Measurements from ENCODE around the gene IRAG1.

The IRAG1 gene, protein sequence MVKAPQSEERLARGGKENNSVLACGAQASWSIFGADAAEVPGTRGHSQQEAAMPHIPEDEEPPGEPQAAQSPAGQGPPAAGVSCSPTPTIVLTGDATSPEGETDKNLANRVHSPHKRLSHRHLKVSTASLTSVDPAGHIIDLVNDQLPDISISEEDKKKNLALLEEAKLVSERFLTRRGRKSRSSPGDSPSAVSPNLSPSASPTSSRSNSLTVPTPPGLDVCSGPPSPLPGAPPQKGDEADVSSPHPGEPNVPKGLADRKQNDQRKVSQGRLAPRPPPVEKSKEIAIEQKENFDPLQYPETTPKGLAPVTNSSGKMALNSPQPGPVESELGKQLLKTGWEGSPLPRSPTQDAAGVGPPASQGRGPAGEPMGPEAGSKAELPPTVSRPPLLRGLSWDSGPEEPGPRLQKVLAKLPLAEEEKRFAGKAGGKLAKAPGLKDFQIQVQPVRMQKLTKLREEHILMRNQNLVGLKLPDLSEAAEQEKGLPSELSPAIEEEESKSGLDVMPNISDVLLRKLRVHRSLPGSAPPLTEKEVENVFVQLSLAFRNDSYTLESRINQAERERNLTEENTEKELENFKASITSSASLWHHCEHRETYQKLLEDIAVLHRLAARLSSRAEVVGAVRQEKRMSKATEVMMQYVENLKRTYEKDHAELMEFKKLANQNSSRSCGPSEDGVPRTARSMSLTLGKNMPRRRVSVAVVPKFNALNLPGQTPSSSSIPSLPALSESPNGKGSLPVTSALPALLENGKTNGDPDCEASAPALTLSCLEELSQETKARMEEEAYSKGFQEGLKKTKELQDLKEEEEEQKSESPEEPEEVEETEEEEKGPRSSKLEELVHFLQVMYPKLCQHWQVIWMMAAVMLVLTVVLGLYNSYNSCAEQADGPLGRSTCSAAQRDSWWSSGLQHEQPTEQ
- total RNA-seq, result 0 to 0.19 (median 0.09) reads per million in 3 donors

GRCh38 chr11:10693509-10694081 is at the start of gene IRAG1:
Gene IRAG1 (minus strand): TSS chr11:10693755. CDS start chr11:10693602, 153 bp downstream.
- Histone ChIP-seq H3K27ac (ENCODE audit: insufficient read depth, low read length, poor library complexity, severe bottlenecking) (no peak within 1 kb of the TSS), H3K4me3 (ENCODE audit: insufficient read depth, low read depth, low read length, poor library complexity, severe bottlenecking) (no peak within 1 kb of the TSS), H3K9me3 (ENCODE audit: control insufficient read depth, low read length) (no peaks in the 10 kb centered on the region)

DNA sequence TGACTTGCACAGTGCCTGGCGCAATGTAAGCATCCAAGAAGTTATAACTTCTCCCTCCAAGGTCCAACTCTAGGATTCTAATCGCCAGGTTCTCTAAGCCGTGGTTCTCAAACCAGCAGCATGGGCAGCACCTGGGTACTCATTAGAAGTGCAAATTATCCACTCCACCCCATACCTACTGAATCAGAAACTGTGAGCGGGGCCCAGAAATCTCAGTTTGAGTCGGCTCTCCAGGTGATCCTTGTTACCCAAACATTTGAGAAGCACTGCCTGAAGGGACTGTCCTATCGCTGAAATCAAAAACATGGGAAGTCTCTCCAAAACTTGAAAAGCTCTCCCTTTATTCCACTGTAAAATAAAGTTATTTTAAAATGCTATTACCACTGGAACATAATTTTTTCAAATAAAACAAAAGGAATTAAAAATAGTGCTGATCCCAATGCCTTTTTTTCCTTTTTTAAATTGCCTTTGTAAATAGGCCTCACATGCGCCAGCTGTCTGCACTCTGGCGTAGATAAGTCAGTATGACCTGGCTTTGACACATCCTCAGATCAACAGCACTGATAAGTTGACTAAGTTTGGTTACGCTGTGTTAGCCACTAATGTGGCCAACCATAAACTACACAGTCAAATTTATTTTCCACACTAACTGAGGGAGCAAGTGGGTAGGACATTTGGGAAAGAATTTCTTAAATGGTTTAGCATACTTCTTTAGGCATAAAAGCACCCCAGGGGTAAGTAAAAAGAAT is 49.1 kb upstream of the IRAG1 start:
- DNase-seq, result peak; percentile 13 to 46 (median 18)
- H3K4me3 ChIP-seq (ENCODE audit: insufficient read depth, low read depth, low read length, poor library complexity, severe bottlenecking), result peak overlapping the region; percentile 37
- no peaks in the 10 kb centered on the region for H3K27me3 ChIP-seq (replicated peaks; ENCODE audit: control insufficient read depth, insufficient read depth, low read length, poor library complexity, severe bottlenecking)
- peaks cover 21% of the 10 kb centered on the region for H3K4me1 ChIP-seq (ENCODE audit: control insufficient read depth, insufficient read depth, low read length, poor library complexity, severe bottlenecking)
- H3K27ac ChIP-seq (ENCODE audit: insufficient read depth, low read length, poor library complexity, severe bottlenecking), result peak overlapping the region; percentile 2
- H3K36me3 ChIP-seq (ENCODE audit: control insufficient read depth, insufficient read depth, low read length), result no peaks in the 10 kb centered on the region
- no peaks in the 10 kb centered on the region for H3K9me3 ChIP-seq (ENCODE audit: control insufficient read depth, low read length)

More at GRCh38 chr11:10693509-10694081, at the start of gene IRAG1:
- DNase-seq, result no peak
- H3K27me3 ChIP-seq (replicated peaks; ENCODE audit: control insufficient read depth, insufficient read depth, low read length, poor library complexity, severe bottlenecking), result no peaks in the 10 kb centered on the region
- H3K4me1 ChIP-seq (ENCODE audit: control insufficient read depth, insufficient read depth, low read length, poor library complexity, severe bottlenecking), result no peaks in the 10 kb centered on the region
- H3K36me3 ChIP-seq (ENCODE audit: control insufficient read depth, insufficient read depth, low read length), result no peaks in the 10 kb centered on the region

GRCh38 chr11:10735481-10736475 is 42.2 kb upstream of the IRAG1 start:
- Histone ChIP-seq H3K27me3 (replicated peaks; ENCODE audit: control insufficient read depth, insufficient read depth, low read length, poor library complexity, severe bottlenecking) (no peaks in the 10 kb centered on the region), H3K36me3 (ENCODE audit: control insufficient read depth, insufficient read depth, low read length) (no peaks in the 10 kb centered on the region), H3K27ac (ENCODE audit: insufficient read depth, low read length, poor library complexity, severe bottlenecking) (no peak overlapping the region), H3K4me3 (ENCODE audit: insufficient read depth, low read depth, low read length, poor library complexity, severe bottlenecking) (peak overlapping the region; percentile 23), H3K9me3 (ENCODE audit: control insufficient read depth, low read length) (no peaks in the 10 kb centered on the region), H3K4me1 (ENCODE audit: control insufficient read depth, insufficient read depth, low read length, poor library complexity, severe bottlenecking) (peaks cover 8% of the 10 kb centered on the region)
- peak; percentile 68 to 77 (median 70) for DNase-seq

DNA sequence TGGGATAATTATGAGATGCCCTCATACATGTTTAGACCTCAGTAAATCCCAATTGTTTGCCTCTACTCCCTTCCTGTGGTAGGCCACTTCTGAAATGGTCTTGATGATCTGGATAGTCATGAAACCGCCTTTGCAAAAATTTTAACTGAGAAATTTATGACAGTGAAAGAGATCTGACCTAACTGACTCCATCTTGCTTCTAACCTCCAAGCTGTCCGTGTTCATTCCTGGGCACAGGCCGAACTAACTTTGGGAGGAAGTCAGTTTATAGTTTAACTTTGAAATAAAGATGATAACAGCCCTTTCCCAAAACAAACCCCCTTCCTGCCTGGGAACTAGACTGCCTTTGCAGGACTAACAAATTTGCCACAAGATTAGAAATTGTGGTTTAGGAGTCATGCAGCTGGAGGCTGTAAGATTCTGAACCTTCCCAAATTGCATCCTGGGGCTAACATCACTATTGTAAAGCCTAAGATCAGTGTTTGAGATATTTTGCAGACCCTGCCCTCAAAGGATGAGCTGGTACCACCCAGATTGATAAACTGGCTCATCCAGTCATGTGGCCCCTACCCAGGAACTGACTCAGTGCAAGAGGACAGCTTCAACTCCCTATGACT is 37.6 kb upstream of the IRAG1 start:
- H3K27ac ChIP-seq (ENCODE audit: insufficient read depth, low read length, poor library complexity, severe bottlenecking), result no peak overlapping the region
- H3K9me3 ChIP-seq (ENCODE audit: control insufficient read depth, low read length), result no peaks in the 10 kb centered on the region
- H3K4me3 ChIP-seq (ENCODE audit: insufficient read depth, low read depth, low read length, poor library complexity, severe bottlenecking), result no peak overlapping the region
- H3K27me3 ChIP-seq (replicated peaks; ENCODE audit: control insufficient read depth, insufficient read depth, low read length, poor library complexity, severe bottlenecking), result no peaks in the 10 kb centered on the region
- H3K36me3 ChIP-seq (ENCODE audit: control insufficient read depth, insufficient read depth, low read length), result no peaks in the 10 kb centered on the region
- DNase-seq, result no peak
- peaks cover 8% of the 10 kb centered on the region for H3K4me1 ChIP-seq (ENCODE audit: control insufficient read depth, insufficient read depth, low read length, poor library complexity, severe bottlenecking)

DNA sequence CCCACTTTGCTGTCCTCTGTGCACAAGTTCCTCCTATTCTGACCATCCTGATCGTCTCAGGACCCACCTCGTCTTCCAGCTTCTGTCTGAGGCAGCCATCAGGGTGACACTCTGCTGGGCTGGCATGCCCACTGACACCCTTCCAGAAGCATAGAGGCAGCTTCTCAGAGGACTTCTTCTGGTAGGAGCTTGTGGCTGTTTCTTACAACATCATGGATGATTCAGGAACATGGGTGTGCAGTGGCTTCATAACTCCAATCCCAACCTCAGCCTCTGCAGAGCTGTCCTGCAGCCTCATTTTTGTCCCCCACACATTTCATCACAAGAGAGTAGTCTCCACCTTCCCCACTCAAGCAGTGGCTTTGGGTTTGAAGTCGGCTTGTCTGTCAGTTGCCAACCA is 36.6 kb upstream of the IRAG1 start:
- no peaks in the 10 kb centered on the region for H3K9me3 ChIP-seq (ENCODE audit: control insufficient read depth, low read length)
- peaks cover 6% of the 10 kb centered on the region for H3K4me1 ChIP-seq (ENCODE audit: control insufficient read depth, insufficient read depth, low read length, poor library complexity, severe bottlenecking)
- H3K27ac ChIP-seq (ENCODE audit: insufficient read depth, low read length, poor library complexity, severe bottlenecking), result no peak overlapping the region
- H3K36me3 ChIP-seq (ENCODE audit: control insufficient read depth, insufficient read depth, low read length), result no peaks in the 10 kb centered on the region
- H3K4me3 ChIP-seq (ENCODE audit: insufficient read depth, low read depth, low read length, poor library complexity, severe bottlenecking), result no peak overlapping the region
- no peak for DNase-seq
- no peaks in the 10 kb centered on the region for H3K27me3 ChIP-seq (replicated peaks; ENCODE audit: control insufficient read depth, insufficient read depth, low read length, poor library complexity, severe bottlenecking)

GRCh38 chr11:10728789-10729472 is 35.4 kb upstream of the IRAG1 start:
- peaks cover 6% of the 10 kb centered on the region for H3K4me1 ChIP-seq (ENCODE audit: control insufficient read depth, insufficient read depth, low read length, poor library complexity, severe bottlenecking)
- H3K27me3 ChIP-seq (replicated peaks; ENCODE audit: control insufficient read depth, insufficient read depth, low read length, poor library complexity, severe bottlenecking), result no peaks in the 10 kb centered on the region
- no peak overlapping the region for H3K4me3 ChIP-seq (ENCODE audit: insufficient read depth, low read depth, low read length, poor library complexity, severe bottlenecking)
- no peak for DNase-seq
- H3K36me3 ChIP-seq (ENCODE audit: control insufficient read depth, insufficient read depth, low read length), result no peaks in the 10 kb centered on the region
- H3K27ac ChIP-seq (ENCODE audit: insufficient read depth, low read length, poor library complexity, severe bottlenecking), result no peak overlapping the region
- H3K9me3 ChIP-seq (ENCODE audit: control insufficient read depth, low read length), result no peaks in the 10 kb centered on the region

GRCh38 chr11:10728154-10728553 is 34.6 kb upstream of the IRAG1 start:
- Histone ChIP-seq H3K36me3 (ENCODE audit: control insufficient read depth, insufficient read depth, low read length) (no peaks in the 10 kb centered on the region), H3K9me3 (ENCODE audit: control insufficient read depth, low read length) (no peaks in the 10 kb centered on the region), H3K27me3 (replicated peaks; ENCODE audit: control insufficient read depth, insufficient read depth, low read length, poor library complexity, severe bottlenecking) (no peaks in the 10 kb centered on the region), H3K4me3 (ENCODE audit: insufficient read depth, low read depth, low read length, poor library complexity, severe bottlenecking) (no peak overlapping the region), H3K4me1 (ENCODE audit: control insufficient read depth, insufficient read depth, low read length, poor library complexity, severe bottlenecking) (peaks cover 6% of the 10 kb centered on the region), H3K27ac (ENCODE audit: insufficient read depth, low read length, poor library complexity, severe bottlenecking) (no peak overlapping the region)
- no peak for DNase-seq

DNA sequence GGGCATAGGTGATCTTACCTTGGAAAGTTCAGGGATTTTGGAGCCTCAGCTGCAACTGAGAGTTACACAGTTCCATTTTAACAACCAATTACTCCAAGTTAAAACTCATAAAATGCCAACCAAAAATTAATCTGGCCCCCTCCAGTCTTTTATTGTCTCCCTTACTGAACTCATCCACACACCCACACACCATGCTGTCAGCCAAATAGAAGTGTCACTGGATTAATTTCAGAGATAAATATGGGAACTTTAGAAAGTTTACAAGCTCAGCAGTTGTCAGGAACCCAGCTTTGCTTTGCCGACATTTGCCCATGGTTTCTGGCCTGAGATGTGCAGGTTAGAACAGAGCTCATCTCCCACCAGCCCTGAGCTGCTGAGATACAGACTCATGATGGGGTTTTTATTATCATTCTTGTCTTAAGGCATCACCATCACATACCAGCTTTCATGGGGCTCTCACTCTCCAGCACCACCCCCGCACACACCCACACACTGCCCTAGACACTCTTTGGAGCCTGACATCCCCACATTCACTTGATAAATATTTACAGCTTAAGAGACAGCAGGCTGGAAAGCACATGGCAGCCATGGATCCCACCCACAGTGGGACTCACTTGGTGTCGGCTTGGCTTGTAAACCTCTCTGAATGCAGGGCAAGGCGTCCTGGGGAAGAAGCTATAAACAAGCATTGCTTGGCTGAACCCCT is 33.7 kb upstream of the IRAG1 start:
- no peak overlapping the region for H3K27ac ChIP-seq (ENCODE audit: insufficient read depth, low read length, poor library complexity, severe bottlenecking)
- H3K4me1 ChIP-seq (ENCODE audit: control insufficient read depth, insufficient read depth, low read length, poor library complexity, severe bottlenecking), result peaks cover 6% of the 10 kb centered on the region
- DNase-seq, result no peak
- H3K36me3 ChIP-seq (ENCODE audit: control insufficient read depth, insufficient read depth, low read length), result no peaks in the 10 kb centered on the region
- H3K9me3 ChIP-seq (ENCODE audit: control insufficient read depth, low read length), result no peaks in the 10 kb centered on the region
- no peak overlapping the region for H3K4me3 ChIP-seq (ENCODE audit: insufficient read depth, low read depth, low read length, poor library complexity, severe bottlenecking)
- no peaks in the 10 kb centered on the region for H3K27me3 ChIP-seq (replicated peaks; ENCODE audit: control insufficient read depth, insufficient read depth, low read length, poor library complexity, severe bottlenecking)

Measured in effector memory CD4-positive, alpha-beta T cell (primary cell).